ENCODE data around the gene KCNE3.
"Not testable (repeated sequence)": the region's sequence is repeated elsewhere in the genome, so short reads cannot be mapped to it uniquely, and the experiment has no call there.

The KCNE3 gene

DNA sequence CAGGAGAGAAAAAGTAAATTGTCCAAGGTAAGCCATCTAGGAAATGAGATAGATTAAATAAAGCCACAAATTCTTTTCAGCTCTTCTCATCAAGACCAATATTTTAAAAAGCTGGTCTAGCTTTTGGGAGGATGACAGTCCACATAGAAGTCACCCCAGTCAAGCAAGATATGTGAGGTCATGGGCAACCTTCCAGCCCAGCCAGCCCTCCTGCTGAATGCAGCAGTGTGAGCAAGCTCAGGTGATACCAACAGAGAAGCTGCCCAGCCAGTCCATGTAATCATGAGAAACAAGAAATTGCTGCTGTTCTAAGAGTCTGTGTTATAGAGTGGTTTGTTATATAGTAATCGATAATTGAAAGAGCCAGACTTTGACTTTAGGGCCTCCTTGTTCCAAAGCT, 28.7 kb downstream of the KCNE3 start:
- DNase-seq, result no peak

DNA sequence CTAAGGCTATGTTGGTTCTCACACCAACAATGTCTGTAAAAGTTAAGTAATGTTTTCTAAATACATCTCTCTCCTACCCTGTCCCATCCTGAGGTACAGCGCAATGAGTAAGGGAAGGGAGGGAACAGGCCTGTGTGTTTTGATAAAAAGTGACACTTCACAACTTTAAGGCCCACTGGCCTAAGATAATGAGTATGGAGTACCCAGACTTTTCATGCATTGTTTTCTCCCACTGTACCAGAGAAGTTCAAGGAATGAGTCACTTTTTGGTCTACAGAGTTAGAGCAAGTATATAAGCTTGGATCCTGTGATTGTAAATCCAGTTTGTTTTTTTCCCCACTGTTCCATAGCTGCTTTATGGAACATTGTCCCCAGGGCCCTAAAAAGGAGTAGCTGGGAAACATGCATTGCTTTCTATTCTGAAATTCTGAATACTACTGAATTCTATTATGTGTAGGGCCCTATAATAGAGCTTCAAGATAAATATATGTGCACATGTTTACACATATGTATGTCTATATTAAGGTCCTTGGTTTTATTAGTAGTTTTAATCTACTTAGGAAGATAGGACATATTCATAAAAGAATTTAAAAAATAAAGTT, 29.8 kb downstream of the KCNE3 start:
- no peak for DNase-seq

DNA sequence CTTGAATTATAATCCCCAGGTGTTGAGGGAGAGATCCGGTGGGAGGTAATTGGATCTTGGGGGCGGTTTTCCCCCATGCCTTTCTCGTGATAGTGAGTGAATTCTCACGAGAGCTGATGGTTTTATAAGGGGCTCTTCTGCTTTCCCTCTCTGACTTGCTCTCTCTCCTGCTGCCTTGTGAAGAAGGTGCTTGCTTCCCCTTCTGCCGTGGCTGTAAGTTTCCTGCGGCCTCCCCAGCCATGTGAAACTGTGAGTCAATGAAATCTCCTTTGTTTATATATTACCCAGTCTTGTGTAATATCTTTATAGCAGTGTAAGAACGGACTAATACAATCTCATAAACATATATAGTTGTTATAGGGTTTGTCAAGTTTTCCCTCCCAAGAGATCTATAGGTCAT, 32.8 kb downstream of the KCNE3 start:
- no peak for DNase-seq

DNA sequence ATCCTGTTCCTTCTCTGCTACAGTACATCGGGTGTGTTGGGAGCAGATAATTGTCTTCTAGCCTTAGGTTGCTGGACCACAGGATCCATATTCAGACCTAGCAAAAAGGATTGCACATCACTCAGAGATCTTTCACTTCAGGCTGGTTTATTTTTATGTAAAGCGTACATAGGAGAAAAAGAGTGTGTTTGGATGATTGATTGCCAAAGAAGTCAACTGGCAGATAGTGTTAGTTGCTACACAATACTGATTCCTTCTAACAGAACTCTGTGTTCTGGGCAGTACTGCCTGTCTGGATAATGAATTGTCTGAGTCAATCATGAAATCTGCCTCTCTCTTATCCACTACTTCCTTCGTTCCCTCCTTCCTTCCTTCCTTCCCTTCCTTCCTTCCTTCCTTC, 38.1 kb downstream of the KCNE3 start:
- DNase-seq, result no peak

DNA sequence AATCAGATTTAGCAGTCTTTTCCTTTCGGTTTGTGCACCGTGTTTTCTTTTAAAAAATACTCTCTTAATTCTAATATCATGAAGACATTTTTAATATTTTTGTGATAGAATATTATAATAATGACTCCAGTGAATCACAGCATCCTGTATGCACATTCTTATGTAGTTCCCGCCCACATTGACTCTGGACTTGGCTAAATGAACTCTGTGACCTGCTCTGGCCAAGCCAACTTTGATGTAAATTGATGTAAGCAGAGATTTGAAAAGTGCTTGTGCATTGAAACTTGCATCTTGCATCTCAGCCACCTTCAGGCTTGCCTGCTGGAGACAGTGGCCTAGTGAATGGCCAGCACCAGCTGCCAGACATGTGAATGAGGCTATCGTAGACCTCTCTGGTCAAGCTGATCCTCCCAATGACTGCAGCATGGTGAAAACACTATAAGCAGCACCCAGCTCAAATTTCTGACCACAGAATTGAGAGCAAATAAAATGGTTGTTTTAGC, 39.9 kb downstream of the KCNE3 start:
- DNase-seq, result no peak

DNA sequence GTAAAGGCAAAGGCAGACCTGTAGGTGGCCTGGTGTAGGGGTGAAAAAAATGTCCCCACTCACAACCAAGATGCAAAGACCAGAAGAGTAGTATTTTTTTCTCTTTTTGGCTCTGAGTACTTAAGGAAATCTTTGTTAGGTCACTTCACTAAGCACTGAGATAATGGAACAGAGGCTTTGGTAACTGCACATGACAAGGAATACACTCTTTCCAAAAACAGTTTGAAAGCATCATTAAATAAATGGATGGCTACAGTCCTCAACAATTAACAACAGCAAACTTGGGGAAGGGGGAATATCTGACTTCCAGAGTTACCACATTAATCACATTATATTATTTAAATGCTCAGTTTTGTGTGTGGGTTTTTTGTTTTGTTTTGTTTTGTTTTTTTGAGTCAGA, 42.2 kb downstream of the KCNE3 start:
- no peak for DNase-seq

DNA sequence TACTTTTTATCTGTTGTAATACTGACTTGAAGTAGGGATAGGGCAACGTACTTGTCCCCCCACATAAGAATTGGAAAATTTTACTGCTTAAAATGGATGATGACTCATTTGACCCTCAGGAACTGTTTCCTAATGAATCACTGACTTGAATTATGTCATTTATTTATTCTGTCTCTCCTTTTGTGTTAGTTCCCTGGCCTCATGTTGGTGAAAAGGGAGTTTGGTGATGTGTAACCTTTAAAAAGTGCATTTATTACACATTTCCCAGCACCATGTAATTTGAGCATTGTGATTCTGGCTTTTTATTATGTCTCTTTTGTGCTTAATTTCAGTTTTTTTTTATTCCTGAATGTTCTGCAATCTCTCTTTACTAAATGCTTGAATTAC, 48.8 kb downstream of the KCNE3 start:
- DNase-seq, result peak; percentile 32

DNA sequence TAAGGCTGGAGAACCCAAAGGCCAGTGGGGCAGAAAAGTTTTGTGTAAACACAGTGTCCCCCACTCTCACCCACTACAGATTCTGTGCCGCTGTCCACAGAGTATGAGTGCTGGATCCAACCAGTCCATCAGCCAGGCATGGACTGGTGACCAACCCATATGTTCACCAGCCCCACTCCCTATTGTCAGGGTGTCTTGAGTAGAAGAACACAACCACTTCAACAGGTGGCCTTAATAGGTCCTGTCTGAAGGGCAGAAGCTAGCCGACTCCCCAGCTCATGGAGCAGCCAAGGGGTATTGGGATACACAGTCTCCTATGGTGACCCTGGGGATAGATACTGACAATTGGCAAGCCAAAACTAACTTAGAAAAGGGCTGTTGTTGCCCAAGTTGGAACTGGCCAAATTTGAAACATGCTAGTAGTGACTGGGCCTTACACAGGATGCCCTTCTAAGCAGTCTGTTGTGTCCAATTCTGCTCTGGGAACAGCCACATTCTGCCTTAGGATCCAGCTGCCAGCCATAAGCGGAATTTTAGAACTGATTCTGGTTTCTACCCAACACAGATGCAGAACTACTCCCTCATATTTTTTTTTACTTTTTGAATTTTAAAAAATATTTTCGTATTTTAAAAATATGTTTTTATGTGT, 49.4 kb downstream of the KCNE3 start:
- no peak for DNase-seq

DNA sequence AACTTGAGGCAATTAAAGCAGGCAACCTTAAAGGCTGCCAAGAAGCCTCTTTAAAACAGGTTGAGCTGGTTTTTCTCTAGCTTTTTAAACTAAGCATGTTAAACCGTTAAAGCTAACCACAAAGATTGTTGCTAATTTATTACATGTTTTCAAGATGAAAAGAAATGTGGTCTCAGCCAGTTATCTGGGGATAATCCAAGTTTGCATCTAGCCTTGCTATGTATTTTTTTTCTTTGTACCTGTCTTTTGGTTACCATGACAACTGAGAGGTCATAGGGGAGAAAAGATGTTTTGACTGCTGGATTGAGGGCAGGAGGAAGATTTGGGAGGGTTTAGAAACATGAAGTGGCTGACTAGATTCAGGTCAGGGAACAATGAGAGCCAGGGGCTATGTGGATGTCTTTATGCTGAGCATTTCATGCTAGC, 50.0 kb downstream of the KCNE3 start:
- peak; percentile 49 for DNase-seq

DNA sequence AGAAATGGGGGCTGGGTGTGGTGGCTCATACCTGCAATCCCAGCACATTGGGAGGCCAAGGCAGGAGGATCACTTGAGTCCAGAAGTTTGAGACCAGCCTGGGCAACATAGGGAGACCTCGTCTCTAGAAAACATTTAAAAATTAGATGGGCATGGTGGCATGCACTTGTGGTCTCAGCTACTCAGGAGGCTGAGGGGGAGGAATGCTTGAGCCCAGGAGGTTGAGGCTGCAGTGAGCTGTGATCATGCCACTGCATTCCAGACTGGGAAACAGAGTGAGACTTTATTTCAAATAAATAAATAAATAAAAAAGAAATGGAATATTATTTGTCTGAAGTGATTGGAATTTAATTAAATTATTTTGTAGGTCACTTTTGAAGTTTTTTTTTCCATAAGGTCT, 50.4 kb downstream of the KCNE3 start:
- not testable (repeated sequence) for DNase-seq

DNA sequence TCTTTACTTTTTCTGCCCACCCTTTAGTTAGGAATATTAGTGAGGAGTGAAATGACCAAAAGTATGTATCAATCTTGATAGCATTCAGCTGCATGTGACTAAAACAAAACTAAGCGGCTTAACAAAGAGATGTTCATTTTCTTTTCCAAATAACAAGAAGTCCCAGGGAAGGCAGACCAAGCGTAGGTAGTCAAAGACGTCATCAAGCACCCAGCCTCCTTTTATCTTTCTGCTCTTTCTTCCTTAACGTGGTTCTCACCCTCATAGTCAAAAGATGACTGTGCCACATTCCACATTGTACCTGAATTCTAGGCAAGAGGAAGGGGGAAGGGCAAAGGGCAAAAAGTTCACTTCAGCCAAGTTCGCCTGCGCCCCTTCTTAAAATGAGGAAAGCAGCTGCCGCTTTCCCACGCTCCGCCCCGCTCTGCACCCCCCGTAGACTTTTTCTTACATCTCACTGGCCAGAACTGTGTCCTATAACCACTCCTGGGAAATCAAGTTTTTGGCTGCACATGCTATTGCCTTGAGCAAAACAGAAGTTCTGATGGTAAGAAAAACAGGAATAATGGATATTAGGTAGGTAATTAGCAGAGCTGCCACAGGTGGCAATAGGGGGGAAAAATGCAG, 54.5 kb downstream of the KCNE3 start:
- no peak for DNase-seq

DNA sequence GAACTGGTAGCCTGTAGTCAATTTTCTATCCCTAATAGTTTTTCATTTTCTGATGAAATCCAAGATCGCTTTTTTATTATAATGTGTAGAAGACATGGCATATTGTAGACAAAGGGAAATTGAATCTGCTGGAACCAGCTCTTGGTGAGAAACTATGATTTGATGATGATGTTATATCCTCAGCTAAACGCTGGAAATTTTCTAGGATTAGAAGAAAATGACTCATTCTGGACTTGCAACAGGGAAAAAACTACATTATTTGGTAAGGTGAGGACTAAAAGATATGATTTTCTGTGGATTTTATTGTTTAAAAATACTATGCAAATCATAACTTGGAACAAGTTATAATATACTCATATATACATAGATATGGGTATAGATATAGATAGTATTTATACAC, 55.0 kb downstream of the KCNE3 start:
- DNase-seq, result no peak

DNA sequence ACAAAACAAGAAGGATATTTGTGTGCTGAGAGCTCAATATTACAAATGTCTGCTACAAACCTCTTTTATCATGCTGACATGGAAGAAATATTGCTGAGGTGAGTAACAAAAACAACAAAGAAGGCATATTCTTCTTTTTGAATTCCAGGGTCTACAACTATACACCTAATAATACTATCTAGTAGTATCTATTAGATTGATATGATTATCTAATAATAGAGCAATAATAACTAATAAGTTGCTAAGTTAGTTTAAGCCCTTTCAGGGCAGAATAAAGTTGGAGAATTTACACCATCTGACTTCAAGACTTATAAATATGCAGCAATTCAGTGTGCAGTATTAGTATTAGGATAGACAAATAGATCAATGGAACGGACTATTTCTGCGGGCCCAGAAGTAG, 57.7 kb downstream of the KCNE3 start:
- DNase-seq, result no peak
